K562 (cell line): Measurements from ENCODE around the gene RPUSD1. TPM values are rescaled to one million over a fixed set of nuclear protein-coding genes. Genes with fewer than 3 reads are reported as not detected.

Source experiments
- E2F6 ChIP-seq, 2 experiments: IDR thresholded peaks; 2 replicates each; pipeline ENCODE4 v1.6.1; 2011; ENCODE audit warnings: borderline replicate concordance in 1 of 2, control low read depth in 1 of 2, low read depth in 1 of 2, low read length in 1 of 2, mild to moderate bottlenecking in 1 of 2, mixed read lengths in 1 of 2, moderate library complexity in 1 of 2; ENCODE audit not compliant: insufficient read depth in 1 of 2, insufficient read length in 1 of 2, poor library complexity in 1 of 2, severe bottlenecking in 1 of 2; ENCODE audit errors: extremely low read depth in 1 of 2
- GMEB1 ChIP-seq: fragments of 250-450 bp; sonication (Bioruptor Pico); IDR thresholded peaks from 2 replicates; pipeline ENCODE4 v1.4.0; 2020; ENCODE audit warnings: mild to moderate bottlenecking
- MIER1 ChIP-seq: fragments of 450-650 bp; IDR thresholded peaks from 2 replicates; pipeline ENCODE4 v1.6.1; 2016; ENCODE audit warnings: antibody characterized with exemption, mild to moderate bottlenecking, low read depth
- MXD1 ChIP-seq: fragments of 250-450 bp; sonication (Bioruptor Pico); IDR thresholded peaks from 2 replicates; pipeline ENCODE4 v1.8.0; 2021; ENCODE audit warnings: borderline replicate concordance, mild to moderate bottlenecking, moderate library complexity; ENCODE audit not compliant: poor library complexity, severe bottlenecking
- ZNF197 ChIP-seq: fragments of 200-800 bp; sonication (Bioruptor generic); IDR thresholded peaks from 2 replicates; pipeline ENCODE4 v1.6.1; 2016; ENCODE audit warnings: low read depth, missing genetic modification characterization, missing compliant biosample characterization
- ZNF263 ChIP-seq: sonication (generic); formaldehyde crosslinking; IDR thresholded peaks from 2 replicates; pipeline ENCODE4 v1.8.0; 2022; ENCODE audit warnings: mild to moderate bottlenecking, missing genetic modification reagents, borderline replicate concordance
- polyA plus RNA-seq, 8 experiments: library from polyadenylated mRNA; depleted of rRNA in 4 of 8; stranded (reverse) in 5 of 8; unstranded in 3 of 8; fragments of >200 nt; fragmentation: Nextera tagmentation in 2 of 8; fragmentation: Illumina TruSeq in 1 of 8; extraction: Ambion mirVana in 2 of 8; extraction: Trizol in 1 of 8; gene quantifications; 2 replicates each; pipeline versions ENCODE4 v1.2.1 to v1.2.3, GENCODE V29; 2011 to 2014; ENCODE audit warnings: inconsistent platforms in 1 of 8, missing spikeins in 1 of 8
- total RNA-seq, 7 experiments: library from RNA; depleted of rRNA in 6 of 7; stranded (reverse); fragments of >200 nt in 6 of 7; fragmentation: Illumina TruSeq in 2 of 7; extraction: Trizol in 2 of 7; gene quantifications; 2 replicates each; pipeline versions ENCODE4 v1.2.1 to v1.2.3, GENCODE V29; 2011 to 2021; ENCODE audit warnings: low replicate concordance in 1 of 7
- TF ChIP-seq, protein P1 (sequence below): fragments of 450-650 bp; IDR thresholded peaks from 2 replicates; pipeline ENCODE4 v1.6.1; 2018; ENCODE audit warnings: mild to moderate bottlenecking, low read depth; ENCODE audit not compliant: partially characterized antibody
- TF ChIP-seq, protein P2 (sequence below), 2 experiments: fragments of 450-650 bp; IDR thresholded peaks; 2 replicates each; pipeline ENCODE4 v1.6.1; 2018; ENCODE audit warnings: mild to moderate bottlenecking in 2 of 2, low read depth in 1 of 2; ENCODE audit not compliant: partially characterized antibody in 2 of 2

RPUSD1 gene
- total and polyA plus RNA-seq, 9 of the 15 experiments (the other 6 are each of a cell fraction or from before 2014, with no cell fraction given), result 0.45 to 56.6 (median 12.0) TPM

DNA sequence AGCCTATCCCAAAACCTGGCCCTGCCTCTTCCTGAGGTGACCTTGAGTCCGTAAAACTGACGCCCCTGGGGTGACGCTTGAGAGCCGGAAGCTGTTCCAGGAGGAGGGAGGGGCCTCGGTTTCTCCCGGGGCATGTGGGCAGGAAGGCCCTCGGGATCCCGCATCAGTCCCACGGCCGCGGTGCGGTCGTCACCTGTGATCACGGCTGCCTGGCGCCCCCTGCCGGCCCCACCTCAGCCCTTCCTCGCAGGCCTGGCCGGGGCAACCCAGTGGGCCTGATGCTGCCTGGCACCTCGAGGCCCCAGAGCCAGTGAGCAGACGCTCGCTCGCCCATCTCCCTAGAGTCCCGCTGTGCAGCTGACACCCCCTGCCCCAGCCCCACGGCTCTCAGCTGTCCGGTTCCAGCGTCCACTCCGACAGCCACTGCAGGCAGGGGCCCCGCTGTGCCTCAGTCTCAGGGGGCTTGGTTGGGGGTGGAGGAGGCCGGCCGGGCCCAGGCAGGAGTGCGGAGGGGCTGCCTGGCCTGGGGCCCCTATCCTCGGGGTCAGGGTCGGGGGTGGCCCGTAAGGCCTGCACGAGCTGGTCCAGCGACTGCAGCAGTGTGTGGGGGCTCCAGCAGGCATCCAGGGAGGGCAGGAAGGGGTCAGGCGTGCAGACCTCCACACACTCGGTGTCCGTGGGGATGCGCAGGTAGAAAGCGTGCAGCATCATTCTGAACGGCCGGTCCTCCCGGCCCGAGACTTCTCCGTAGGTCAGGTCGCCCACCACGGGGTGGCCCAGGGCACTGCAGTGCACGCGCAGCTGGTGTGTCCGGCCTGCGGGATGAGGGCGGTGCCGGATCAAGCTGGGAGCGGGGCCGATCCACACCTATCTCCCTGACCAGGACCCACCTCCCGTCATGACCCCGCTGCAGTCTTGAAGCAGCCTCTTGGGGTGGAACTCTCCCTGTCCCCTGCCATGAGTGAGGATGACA, 2.3 kb downstream of the RPUSD1 start (continued):
- TF ChIP-seq, protein P1, sequence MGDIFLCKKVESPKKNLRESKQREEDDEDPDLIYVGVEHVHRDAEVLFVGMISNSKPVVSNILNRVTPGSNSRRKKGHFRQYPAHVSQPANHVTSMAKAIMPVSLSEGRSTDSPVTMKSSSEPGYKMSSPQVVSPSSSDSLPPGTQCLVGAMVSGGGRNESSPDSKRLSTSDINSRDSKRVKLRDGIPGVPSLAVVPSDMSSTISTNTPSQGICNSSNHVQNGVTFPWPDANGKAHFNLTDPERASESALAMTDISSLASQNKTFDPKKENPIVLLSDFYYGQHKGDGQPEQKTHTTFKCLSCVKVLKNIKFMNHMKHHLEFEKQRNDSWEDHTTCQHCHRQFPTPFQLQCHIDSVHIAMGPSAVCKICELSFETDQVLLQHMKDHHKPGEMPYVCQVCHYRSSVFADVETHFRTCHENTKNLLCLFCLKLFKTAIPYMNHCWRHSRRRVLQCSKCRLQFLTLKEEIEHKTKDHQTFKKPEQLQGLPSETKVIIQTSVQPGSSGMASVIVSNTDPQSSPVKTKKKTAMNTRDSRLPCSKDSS, result no peak
- TF ChIP-seq ZNF263 (CRISPR knock-in tag) (no peak; the same call in 1 of the 2 replicates), GMEB1 (CRISPR knock-in tag) (no peak), E2F6 (IDR thresholded peaks at IDR 0.05; ENCODE audit: borderline replicate concordance in 1 of 2, extremely low read depth in 1 of 2, insufficient read depth in 1 of 2, insufficient read length in 1 of 2, low read depth in 1 of 2, low read length in 1 of 2, poor library complexity in 1 of 2, severe bottlenecking in 1 of 2) (peak in 1 of 2 experiments; percentile 33), MIER1 (no peak), ZNF197 (CRISPR knock-in tag) (no peak), MXD1 (CRISPR knock-in tag) (no peak)
- TF ChIP-seq, protein P2, sequence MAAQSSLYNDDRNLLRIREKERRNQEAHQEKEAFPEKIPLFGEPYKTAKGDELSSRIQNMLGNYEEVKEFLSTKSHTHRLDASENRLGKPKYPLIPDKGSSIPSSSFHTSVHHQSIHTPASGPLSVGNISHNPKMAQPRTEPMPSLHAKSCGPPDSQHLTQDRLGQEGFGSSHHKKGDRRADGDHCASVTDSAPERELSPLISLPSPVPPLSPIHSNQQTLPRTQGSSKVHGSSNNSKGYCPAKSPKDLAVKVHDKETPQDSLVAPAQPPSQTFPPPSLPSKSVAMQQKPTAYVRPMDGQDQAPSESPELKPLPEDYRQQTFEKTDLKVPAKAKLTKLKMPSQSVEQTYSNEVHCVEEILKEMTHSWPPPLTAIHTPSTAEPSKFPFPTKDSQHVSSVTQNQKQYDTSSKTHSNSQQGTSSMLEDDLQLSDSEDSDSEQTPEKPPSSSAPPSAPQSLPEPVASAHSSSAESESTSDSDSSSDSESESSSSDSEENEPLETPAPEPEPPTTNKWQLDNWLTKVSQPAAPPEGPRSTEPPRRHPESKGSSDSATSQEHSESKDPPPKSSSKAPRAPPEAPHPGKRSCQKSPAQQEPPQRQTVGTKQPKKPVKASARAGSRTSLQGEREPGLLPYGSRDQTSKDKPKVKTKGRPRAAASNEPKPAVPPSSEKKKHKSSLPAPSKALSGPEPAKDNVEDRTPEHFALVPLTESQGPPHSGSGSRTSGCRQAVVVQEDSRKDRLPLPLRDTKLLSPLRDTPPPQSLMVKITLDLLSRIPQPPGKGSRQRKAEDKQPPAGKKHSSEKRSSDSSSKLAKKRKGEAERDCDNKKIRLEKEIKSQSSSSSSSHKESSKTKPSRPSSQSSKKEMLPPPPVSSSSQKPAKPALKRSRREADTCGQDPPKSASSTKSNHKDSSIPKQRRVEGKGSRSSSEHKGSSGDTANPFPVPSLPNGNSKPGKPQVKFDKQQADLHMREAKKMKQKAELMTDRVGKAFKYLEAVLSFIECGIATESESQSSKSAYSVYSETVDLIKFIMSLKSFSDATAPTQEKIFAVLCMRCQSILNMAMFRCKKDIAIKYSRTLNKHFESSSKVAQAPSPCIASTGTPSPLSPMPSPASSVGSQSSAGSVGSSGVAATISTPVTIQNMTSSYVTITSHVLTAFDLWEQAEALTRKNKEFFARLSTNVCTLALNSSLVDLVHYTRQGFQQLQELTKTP (IDR thresholded peaks at IDR 0.05; ENCODE audit: low read depth in 1 of 2, partially characterized antibody in 2 of 2), result no peak
